HG02571 (cell line): Measurements from ENCODE around the gene TTC22.
"Not testable (repeated sequence)": the region's sequence is repeated elsewhere in the genome, so short reads cannot be mapped to it uniquely, and the experiment has no call there.

Experiments used
- ATAC-seq: cut with Tn5 transposase; IDR thresholded peaks from one replicate; pipeline ENCODE4 v1.9.1; 2021; ENCODE audit warnings: mild to moderate bottlenecking, moderate library complexity; ENCODE audit not compliant: unreplicated experiment

TTC22 gene

GRCh38 chr1:54791880-54792522 lies 9.1 kb downstream of the TTC22 start:
- no peak for ATAC-seq

- ATAC-seq, result no peak
Measured at GRCh38 chr1:54788459-54788858, 12.7 kb downstream of the TTC22 start.

DNA sequence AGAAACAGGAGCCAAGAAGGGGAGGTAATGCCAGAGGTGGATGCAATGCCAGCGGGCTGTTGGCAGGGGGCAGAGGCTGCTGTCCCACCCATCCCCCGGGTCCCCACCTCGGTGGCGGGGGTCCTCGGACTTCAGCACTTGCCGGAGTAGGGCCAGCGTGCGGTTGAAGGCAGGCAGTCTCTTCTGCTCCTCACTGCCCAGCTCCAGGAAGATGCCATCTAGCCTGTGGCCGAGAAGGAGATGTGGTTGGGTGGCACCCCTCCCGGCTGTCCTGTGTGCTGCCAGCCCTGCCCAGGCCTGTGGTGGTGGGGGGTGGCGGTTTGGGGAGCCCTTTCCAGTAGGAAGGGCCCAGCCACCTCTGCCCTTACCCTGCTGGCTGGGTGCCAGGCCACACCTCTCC lies 13.5 kb downstream of the TTC22 start:
- ATAC-seq, result no peak

GRCh38 chr1:54786778-54787177 lies 14.3 kb downstream of the TTC22 start:
- no peak for ATAC-seq

GRCh38 chr1:54784066-54784465 lies 17.1 kb downstream of the TTC22 start:
- ATAC-seq, result no peak

DNA sequence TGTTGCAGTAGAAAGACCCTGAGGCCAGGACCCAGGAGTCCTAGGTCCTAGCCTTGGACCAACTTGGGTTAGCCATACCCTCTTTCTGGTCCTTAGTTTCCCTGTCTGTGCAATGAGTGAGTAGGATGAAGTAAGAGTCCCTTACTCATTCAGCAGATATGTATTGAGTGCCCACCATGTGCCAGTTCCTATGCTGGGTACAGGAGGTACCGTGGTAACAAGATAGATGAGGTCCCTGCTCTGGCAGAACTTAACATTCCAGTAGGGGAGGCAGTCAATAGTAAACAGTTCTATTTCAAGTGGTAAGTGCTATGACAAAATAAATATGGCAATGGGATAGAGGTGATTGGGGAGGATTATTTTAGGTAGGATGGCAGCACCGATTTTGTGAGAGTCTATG lies 18.5 kb downstream of the TTC22 start:
- ATAC-seq, result no peak

DNA sequence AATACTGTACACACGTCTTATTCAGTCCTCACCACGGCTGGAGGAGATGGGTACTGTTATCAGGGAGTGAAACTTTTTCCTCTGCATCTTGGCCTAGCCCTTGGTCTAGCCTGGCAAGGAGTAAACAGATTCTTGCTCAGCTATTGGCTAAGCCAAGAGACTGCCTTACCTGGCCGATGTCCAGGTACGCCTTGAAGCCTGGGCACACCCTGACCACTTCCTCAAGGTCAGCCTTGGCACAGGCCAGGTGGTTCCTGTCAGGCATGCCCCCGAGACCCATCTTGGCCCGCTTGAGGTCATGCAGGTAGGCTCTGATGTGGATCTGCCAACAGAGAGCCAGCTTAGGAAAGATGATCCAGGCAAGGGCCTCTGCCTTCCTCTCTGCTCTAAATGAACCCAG lies 19.0 kb downstream of the TTC22 start:
- no peak for ATAC-seq

- ATAC-seq, result no peak
Measured at GRCh38 chr1:54781023-54781723, 19.9 kb downstream of the TTC22 start.

DNA sequence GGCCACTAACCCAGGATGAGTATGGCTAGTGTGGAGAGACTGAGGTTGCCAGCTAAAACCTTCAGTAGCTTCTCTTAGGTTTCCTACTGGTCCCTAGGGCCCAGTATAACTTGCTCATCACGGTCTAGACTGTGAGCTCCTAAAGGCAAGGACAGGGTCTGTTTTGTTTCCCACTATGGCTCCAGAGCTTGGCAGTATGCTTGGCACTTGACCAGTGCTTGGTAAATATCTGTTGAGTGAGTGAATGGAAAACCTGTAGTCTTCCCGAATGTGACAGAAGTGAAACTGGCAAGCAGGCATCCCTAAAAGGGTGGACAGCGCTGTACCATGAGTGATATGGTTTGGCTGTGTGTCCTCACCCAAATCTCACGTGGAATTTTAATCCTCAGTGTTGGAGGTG lies 23.7 kb downstream of the TTC22 start:
- ATAC-seq, result no peak

DNA sequence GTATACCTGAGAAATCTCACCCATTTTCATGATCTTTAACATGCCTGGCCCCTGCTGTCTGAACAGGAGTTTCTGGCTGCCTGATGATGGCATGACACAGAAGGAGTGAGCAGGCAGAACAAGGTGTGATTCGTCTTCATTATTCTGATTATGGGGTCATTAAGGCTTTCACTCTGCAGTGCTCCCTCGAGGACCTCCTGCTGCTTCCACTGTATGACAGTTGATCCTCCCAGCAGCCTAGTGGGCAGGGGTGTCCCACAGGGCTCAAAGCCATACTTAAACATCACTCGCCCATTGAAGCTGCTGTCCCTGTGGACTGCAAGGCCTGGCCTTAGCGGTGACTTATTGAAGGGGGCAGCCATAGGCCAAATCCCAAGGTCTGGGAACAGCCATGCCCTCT lies 24.1 kb downstream of the TTC22 start:
- ATAC-seq, result no peak

DNA sequence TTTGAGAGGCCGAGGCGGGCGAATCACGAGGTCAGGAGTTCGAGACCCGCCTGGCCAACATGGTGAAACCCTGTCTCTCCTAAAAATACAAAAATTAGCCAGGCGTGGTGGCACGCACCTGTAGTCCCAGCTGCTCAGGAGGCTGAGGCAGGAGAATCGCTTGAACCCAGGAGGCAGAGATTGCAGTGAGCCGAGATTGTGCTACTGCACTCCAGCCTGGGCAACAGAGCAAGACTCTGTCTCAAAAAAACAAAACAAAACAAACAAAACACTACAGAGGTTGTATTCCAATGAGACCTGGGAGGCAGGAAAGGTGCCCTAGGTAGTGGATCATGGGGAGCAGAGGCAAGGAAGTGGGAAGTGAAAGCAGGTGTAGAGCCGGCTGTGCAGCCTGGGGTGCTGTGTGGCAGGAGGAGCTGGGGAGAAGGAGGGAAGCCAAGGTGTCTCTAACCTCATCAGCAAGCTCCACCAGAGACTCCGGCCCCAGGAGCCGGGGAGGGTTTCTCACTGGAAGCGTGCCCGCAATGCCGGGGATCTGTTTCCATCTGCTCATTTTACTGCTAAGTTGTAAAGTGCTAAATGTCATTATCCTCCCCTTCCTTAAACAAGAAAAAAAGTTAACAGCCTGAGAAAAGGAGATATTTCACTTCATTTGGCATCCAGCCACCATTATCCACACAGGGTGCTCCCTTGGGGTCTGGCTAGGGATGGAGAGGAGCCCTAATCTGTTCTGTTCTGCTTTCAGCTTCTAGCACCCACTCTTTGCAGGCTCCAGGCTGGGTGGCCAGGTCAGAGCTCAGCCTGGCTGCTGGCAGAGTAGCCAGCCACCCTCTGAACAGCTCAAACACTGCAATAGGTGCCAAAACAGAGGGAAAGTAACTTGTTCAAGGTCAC lies 25.0 kb downstream of the TTC22 start:
- not testable (repeated sequence) for ATAC-seq

- no peak for ATAC-seq
Measured at GRCh38 chr1:54774820-54775498, 26.2 kb downstream of the TTC22 start.

DNA sequence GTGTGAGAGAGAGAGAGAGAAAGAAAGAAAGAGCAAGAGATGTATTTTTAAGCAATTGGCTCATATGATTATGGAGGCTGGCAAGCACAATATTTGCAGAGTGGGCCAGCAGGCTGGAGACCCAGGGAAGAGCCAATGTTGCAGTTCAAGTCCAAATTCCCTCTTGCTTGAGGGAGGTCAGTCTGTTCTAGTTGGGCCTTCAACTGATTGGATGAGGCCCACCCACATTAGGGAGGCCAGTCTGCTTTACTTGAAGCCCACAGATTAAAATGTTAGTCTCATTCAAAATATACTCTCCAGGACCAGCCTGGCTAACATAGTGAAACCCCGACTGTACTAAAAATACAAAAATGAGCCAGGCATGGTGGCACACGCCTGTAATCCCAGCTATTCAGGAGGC lies 28.2 kb downstream of the TTC22 start:
- no peak for ATAC-seq

- no peak for ATAC-seq
Measured at GRCh38 chr1:54768093-54768492, 33.0 kb downstream of the TTC22 start.

DNA sequence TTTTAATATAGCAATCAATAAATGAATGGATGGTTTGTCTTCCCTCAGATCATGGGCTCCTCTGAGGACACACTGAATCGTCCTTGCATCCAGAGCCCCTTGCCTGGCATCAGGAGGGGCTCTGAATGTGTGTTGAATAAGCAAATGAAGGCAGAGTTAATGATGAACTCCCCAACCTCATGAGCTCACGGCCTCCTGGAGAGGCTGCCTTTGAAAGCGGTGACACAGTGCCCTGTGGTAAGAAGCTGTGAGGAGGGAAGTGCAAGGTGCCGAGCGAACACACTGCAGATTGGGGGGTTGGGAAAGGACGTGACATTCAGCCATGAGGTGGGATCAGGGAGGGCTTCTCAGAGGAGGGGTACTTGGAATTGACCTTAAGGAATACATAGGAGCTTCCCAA lies 33.6 kb downstream of the TTC22 start:
- no peak for ATAC-seq

DNA sequence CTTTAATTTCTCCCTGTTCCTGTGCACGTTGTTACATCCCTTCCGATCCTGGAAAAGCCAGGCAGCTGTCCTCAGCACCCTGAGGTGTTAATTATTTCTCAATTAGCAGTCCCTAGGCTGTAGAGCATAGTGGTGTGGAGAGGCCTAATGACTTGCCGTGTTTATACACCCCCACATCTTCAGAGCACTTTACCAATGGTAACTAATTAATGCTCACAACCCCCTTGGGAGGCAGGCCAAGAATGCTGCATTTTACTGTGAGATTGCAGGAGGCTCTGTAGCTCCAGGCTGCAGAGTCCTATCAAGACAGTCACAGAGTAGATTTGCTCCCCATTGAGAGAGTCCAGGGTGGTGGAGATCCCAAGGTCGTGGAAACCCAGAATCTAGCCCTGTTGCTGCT lies 34.4 kb downstream of the TTC22 start:
- no peak for ATAC-seq

GRCh38 chr1:54764922-54765561 lies 36.1 kb downstream of the TTC22 start:
- ATAC-seq, result peak; percentile 5

- ATAC-seq, result peak; percentile 91
Measured at GRCh38 chr1:54764133-54764921, 36.8 kb downstream of the TTC22 start, which contains the start of gene PARS2. PARS2 (minus strand) TSS chr1:54764523; CDS start chr1:54759161, 5,362 bp downstream.

DNA sequence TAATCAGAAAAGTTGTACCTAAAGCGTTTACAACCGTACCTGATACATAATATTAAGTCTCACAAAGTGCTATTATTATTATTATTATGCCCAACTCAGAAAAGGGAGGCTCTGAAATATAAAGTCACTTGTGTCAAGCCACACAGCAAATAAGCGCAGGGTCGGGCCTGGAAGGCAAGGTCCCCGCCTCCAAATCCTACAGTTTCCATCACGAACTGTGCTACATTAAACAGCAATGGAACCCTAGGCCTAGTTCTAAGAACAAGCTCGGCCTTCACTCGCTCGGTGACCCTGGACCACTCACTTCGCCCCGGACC lies 37.3 kb downstream of the TTC22 start:
- no peak for ATAC-seq
